HUES64 (cell line): Measurements from ENCODE around the gene MOB3A.
"Not testable (repeated sequence)": the region's sequence is repeated elsewhere in the genome, so short reads cannot be mapped to it uniquely, and the experiment has no call there.

ENCODE experiments used
- H3K27ac ChIP-seq: 2 replicates; pipeline ENCODE4 v1.7.0; 2013; ENCODE audit warnings: low read depth, low read length, inconsistent platforms
- H3K27me3 ChIP-seq: 2 replicates; pipeline ENCODE4 v1.6.1; 2013; ENCODE audit warnings: mild to moderate bottlenecking, low read length; ENCODE audit not compliant: insufficient read depth
- H3K36me3 ChIP-seq: 2 replicates; pipeline ENCODE4 v1.6.1; 2013; ENCODE audit warnings: mild to moderate bottlenecking, low read length; ENCODE audit not compliant: insufficient read depth
- H3K4me1 ChIP-seq: 2 replicates; pipeline ENCODE4 v1.6.1; 2013; ENCODE audit warnings: mild to moderate bottlenecking, low read length, moderate library complexity; ENCODE audit not compliant: insufficient read depth
- H3K4me3 ChIP-seq: 2 replicates; pipeline ENCODE4 v1.5.1; 2013; ENCODE audit warnings: mild to moderate bottlenecking, low read length, moderate library complexity
- H3K9ac ChIP-seq: 2 replicates; pipeline ENCODE4 v1.6.1; 2013; ENCODE audit warnings: mild to moderate bottlenecking, low read depth, low read length
- H3K9me3 ChIP-seq: 2 replicates; pipeline ENCODE4 v1.6.1; 2013; ENCODE audit warnings: low read depth, low read length; ENCODE audit not compliant: insufficient read depth
- WGBS: fragments of 150-250, 120-280 bp; methylation state at CpG from one replicate; pipeline ENCODE4 v1.1.7; 2013; ENCODE audit warnings: missing lambda C conversion rate; 5-methylcytosine and 5-hydroxymethylcytosine counted together

Gene MOB3A

DNA sequence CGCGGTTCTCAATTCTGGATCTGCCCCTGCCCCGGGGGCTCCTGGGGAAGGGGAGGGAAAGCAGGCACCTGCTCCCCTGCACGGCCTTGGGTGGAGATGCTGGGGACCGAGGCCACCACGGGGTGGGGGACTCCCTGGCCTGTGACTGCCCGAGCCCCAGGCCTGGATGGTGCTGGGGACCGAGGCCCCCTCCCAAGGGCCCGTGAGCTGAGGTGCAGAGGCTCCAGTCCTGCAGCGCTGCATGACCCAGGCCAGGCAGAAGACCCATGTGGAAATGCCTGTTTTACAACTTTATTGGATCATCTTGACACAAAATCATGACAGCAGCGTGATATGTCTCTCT, 4.6 kb upstream of the MOB3A start:
- H3K36me3 ChIP-seq = peaks cover 56% of the 10 kb centered on the region
- no peak overlapping the region for H3K4me3 ChIP-seq
- no peak overlapping the region for H3K9ac ChIP-seq
- no peak overlapping the region for H3K27ac ChIP-seq
- H3K27me3 ChIP-seq = no peaks in the 10 kb centered on the region
- H3K4me1 ChIP-seq = no peaks in the 10 kb centered on the region
- H3K9me3 ChIP-seq = no peaks in the 10 kb centered on the region
- WGBS = 94% methylated on average over 11 of the region's 11 CpGs

DNA sequence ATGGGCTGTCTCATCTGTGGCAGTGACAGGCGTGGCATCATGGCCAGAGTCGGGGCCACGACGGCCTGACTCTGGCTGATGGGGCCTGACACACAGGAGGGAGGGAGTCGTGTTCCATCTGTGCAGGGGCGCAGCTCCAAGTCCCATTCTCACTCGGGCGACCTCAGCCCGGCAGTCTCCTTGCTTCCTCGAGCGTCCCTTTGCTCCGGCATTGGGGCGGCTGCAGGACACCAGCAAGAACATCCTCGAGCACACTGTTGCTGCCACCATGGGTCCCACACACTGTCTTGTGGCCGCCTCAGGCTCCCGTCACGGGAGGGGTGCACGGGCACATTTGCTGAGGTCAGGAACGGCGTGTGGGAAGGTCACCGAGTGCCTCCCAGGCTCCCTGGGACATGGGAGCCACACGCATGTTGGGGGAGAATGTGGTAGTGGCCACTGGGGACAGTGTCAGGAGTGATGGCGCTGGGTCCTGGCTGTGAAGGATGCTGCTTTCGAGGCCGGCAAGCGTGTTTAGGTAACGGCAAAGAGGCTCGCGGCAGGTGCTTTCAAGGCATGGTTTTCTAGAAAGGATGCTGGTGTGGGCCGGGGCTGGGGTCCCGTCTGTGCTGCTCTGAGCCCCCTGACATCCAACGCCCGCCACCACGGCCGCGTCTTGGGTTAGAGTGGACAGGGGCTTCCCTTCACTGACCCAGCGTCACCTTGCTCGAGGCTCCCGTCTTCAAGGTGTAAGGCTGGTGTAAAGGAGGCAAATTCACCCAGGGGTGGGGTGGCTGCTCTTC, 4.0 kb upstream of the MOB3A start:
- H3K27ac ChIP-seq = no peak overlapping the region
- no peaks in the 10 kb centered on the region for H3K27me3 ChIP-seq
- H3K36me3 ChIP-seq = peaks cover 51% of the 10 kb centered on the region
- no peaks in the 10 kb centered on the region for H3K9me3 ChIP-seq
- H3K9ac ChIP-seq = no peak overlapping the region
- no peak overlapping the region for H3K4me3 ChIP-seq
- no peaks in the 10 kb centered on the region for H3K4me1 ChIP-seq
- 95% methylated on average over 39 of the region's 39 CpGs for WGBS

DNA sequence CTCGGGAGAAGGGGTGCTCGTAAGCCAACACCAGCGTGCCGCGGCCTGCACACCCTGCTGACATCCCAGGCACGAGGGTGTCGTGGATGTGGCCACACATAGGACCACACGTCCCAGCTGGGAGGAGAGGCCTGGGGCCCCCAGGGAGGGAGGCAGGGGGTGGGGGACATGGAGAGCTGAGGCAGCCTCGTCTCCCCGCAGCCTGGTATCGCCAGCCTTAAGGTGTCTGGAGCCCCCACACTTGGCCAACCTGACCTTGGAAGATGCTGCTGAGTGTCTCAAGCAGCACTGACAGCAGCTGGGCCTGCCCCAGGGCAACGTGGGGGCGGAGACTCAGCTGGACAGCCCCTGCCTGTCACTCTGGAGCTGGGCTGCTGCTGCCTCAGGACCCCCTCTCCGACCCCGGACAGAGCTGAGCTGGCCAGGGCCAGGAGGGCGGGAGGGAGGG, 3.0 kb upstream of the MOB3A start:
- Histone ChIP-seq H3K27me3 (no peaks in the 10 kb centered on the region), H3K4me3 (no peak overlapping the region), H3K9me3 (no peaks in the 10 kb centered on the region), H3K9ac (no peak overlapping the region), H3K36me3 (peaks cover 40% of the 10 kb centered on the region), H3K4me1 (no peaks in the 10 kb centered on the region), H3K27ac (no peak overlapping the region)
- WGBS = 89% methylated on average over 16 of the region's 16 CpGs

DNA sequence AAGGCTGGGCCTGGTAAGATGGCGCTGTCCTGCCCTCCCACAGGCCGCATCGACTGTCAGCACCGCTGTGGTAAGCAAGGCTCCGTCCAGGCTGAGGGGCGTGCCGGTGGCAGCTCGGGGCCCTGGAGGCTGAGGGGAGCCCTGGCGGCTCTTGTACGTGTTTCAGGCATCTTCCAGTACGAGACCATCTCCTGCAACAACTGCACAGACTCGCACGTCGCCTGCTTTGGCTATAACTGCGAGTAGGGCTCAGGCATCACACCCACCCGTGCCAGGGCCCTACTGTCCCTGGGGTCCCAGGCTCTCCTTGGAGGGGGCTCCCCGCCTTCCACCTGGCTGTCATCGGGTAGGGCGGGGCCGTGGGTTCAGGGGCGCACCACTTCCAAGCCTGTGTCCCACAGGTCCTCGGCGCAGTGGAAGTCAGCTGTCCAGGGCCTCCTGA, 1.8 kb upstream of the MOB3A start:
- Histone ChIP-seq H3K27ac (no peak overlapping the region), H3K9ac (no peak overlapping the region)

DNA sequence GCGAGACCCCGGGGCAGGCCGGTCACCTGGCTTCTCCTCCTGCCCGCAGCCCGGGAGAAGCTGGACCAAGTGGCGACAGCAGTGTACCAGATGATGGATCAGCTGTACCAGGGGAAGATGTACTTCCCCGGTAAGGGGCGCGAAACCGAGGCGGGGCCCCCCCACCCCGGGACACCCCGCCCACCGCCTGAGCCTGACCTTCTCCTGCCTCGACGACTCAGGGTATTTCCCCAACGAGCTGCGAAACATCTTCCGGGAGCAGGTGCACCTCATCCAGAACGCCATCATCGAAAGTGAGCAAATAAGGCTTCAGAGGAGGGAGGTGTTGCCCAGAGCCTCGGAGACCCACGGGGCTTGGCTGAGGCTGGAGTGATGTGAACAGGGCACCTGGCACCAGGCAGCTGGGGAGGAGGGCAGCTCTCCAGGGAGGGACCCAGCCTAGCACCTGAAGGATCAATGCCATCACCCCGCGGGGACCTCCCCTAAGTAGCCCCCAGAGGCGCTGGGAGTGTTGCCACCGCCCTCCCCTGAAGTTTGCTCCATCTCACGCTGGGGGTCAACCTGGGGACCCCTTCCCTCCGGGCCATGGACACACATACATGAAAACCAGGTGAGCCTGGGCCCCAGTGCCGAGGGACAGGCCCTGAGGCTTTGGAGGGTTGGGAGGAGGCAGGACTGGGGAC, 1.2 kb upstream of the MOB3A start:
- Histone ChIP-seq H3K4me1 (no peaks in the 10 kb centered on the region), H3K36me3 (peaks cover 28% of the 10 kb centered on the region), H3K27ac (peak overlapping the region; percentile 46; the same call in 1 of the 2 replicates), H3K9ac (no peak overlapping the region), H3K4me3 (peak overlapping the region; percentile 55), H3K27me3 (no peaks in the 10 kb centered on the region), H3K9me3 (no peaks in the 10 kb centered on the region)
- WGBS = 44% methylated on average over 30 of the region's 30 CpGs

More for the DNA sequence above, 1.8 kb upstream of the MOB3A start:
- Histone ChIP-seq H3K36me3 (peaks cover 31% of the 10 kb centered on the region), H3K4me3 (no peak overlapping the region), H3K27me3 (no peaks in the 10 kb centered on the region), H3K9me3 (no peaks in the 10 kb centered on the region), H3K4me1 (no peaks in the 10 kb centered on the region)
- WGBS = 88% methylated on average over 23 of the region's 23 CpGs

DNA sequence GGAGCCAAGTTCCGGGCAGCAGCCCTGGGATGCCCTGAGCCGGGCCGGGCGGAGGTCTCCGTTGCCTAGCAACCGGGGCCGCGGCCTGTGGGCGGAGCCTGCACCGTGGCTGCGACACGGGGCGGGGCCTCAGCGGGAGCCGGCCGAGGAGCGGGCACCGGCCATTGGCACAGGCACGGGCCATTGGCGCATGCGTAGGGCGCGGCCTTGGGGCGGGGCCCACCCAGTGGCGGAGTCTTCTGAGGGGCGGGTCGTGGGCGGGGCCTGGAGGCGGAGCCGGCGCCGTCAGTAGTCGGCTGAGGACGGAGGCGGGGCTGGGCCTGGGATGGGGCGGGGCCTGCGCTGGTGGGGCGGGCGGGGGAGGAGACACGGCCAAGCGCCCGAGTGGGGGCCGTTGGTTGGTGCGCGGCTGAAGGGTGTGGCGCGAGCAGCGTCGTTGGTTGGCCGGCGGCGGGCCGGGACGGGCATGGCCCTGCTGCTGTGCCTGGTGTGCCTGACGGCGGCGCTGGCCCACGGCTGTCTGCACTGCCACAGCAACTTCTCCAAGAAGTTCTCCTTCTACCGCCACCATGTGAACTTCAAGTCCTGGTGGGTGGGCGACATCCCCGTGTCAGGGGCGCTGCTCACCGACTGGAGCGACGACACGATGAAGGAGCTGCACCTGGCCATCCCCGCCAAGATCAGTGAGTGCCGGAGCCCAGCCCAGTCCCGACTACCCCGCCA, 515 bp upstream of the MOB3A start, which contains the start of gene IZUMO4:
IZUMO4 (plus strand) TSS at position 436 of the 723 bp plus-strand sequence; CDS start at position 467, 31 bp downstream.
- peak within 1 kb of the TSS; percentile 71 for H3K4me3 ChIP-seq
- peaks cover 22% of the 10 kb centered on the region for H3K36me3 ChIP-seq
- no peaks in the 10 kb centered on the region for H3K9me3 ChIP-seq
- no peaks in the 10 kb centered on the region for H3K27me3 ChIP-seq
- under 1% methylated on average over 70 of the region's 70 CpGs for WGBS
- no peaks in the 10 kb centered on the region for H3K4me1 ChIP-seq
- H3K9ac ChIP-seq = peak within 1 kb of the TSS; percentile 70
- H3K27ac ChIP-seq = peak within 1 kb of the TSS; percentile 91

DNA sequence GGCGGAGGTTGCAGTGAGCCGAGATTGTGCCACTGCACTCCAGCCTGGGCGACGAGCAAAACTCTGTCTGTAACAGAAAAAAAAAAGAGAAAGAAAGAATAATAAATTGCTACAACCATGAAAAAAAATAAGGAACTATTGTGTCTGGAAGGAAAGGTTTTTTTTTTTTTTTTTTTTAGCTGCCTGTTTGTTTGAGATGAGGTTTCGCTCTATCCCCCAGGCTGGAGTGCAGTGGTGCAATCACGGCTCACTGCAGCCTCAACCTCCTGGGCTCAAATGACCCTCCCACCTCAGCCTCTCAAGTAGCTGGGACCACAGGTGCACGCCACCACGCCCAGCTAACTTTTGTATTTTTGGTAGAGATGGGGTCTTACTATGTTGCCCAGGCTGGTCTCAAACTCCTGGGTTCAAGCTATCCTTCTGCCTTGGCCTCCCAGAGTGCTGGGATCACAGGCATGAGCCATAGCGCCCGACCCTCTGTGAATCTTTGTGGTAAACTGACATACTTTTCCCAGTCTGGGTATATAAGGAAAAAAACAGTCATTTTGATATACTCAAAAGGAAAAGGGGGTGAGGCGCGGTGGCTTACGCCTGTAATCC, 4.1 kb downstream of the MOB3A start:
- not testable (repeated sequence) for H3K27me3 ChIP-seq, H3K27ac ChIP-seq, H3K4me3 ChIP-seq, H3K36me3 ChIP-seq, H3K9ac ChIP-seq, H3K4me1 ChIP-seq, H3K9me3 ChIP-seq
- 93% methylated on average over 13 of the region's 13 CpGs for WGBS

DNA sequence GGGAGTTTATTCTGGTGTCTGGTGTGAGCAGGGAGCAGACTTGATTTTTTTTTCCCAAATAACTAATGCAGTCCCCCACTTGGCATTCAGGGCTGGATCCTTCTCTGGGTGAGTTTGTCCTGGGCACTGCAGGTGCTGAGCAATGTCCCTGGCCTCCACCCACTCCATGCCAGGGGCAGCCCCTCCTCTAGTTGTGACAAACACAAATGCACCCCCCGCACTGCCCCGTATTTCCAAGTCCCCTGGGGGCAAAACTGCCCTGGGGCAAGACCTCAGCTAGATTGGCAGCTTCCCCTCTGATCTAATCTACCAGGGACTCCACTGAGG, 6.4 kb downstream of the MOB3A start:
- no peaks in the 10 kb centered on the region for H3K36me3 ChIP-seq
- 74% methylated on average over 2 of the region's 2 CpGs for whole genome bisulfite sequencing
- H3K27me3 ChIP-seq = no peaks in the 10 kb centered on the region
- H3K4me3 ChIP-seq = no peak overlapping the region
- no peak overlapping the region for H3K9ac ChIP-seq
- H3K27ac ChIP-seq = no peak overlapping the region
- H3K4me1 ChIP-seq = 0 out of 2 replicates have a peak, but pooled peaks cover 4% of the 10 kb centered on the region
- H3K9me3 ChIP-seq = no peaks in the 10 kb centered on the region

DNA sequence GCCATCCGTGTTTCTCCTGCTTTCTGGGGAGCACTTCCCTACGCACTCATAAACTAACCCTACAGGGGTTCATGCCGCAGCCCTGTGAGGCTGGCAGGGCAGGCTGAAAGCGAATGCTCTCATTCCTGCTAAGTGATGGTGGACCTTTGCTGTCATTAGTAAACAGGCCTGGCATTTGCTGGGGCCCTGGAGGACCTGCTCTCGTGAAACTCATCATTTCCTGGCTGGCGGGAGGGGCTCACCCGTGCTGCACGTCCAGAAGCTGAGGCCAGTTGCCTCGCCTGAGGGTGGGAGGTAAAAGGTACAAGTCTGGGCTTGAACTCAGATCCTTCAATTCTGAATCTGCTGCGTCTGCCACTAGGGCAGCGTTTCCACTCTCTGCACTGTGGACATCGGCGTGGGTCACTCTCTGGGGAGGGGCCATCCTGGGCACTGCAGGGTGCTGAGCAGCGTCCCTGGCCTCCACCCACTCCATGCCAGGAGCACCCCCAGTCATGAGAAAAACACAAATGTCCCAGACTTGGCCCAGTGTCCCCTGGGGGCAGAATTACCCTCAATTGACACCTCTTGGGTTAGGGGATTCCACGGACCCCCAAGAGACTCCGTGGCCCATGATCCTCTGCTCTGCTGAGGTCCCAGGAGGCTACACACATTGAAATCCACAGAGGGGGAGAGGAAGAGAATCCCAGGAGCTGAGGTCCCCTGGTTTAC, 7.0 kb downstream of the MOB3A start:
- no peak overlapping the region for H3K9ac ChIP-seq
- no peak overlapping the region for H3K4me3 ChIP-seq
- no peaks in the 10 kb centered on the region for H3K36me3 ChIP-seq
- no peak overlapping the region for H3K27ac ChIP-seq
- no peaks in the 10 kb centered on the region for H3K9me3 ChIP-seq
- WGBS = 85% methylated on average over 16 of the region's 16 CpGs
- no peaks in the 10 kb centered on the region for H3K27me3 ChIP-seq
- 0 out of 2 replicates have a peak, but pooled peaks cover 4% of the 10 kb centered on the region for H3K4me1 ChIP-seq

DNA sequence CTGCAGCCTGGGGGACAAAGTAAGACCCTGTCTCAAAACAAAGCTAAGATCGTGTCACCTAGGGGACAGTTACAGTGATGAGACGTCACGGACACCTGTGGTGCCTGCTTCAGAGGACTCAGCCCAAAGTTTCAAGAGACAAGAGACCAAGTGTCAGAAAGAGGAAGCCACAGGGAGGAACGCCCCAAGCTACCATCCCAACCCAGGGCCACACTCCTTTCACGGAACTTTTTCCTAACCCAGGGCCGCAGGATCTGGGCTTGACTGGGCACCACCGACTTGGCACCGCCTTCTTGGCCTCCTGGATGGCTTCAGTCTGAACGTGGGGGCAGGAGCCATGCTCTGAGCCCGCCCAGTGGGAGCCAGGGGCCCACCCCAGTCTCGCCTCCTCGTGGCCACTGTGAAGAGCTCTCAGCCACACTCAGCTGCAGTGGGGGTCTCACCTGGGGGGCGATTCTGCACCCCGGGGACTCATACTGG, 8.5 kb downstream of the MOB3A start:
- WGBS = 91% methylated on average over 14 of the region's 14 CpGs
- H3K27me3 ChIP-seq = no peaks in the 10 kb centered on the region
- 0 out of 2 replicates have a peak, but pooled peaks cover 4% of the 10 kb centered on the region for H3K4me1 ChIP-seq
- no peak overlapping the region for H3K9ac ChIP-seq
- H3K9me3 ChIP-seq = no peaks in the 10 kb centered on the region
- no peak overlapping the region for H3K4me3 ChIP-seq
- no peaks in the 10 kb centered on the region for H3K36me3 ChIP-seq
- H3K27ac ChIP-seq = no peak overlapping the region
